ENCODE measurements around the gene SH2D3C.

Gene SH2D3C

GRCh38 chr9:127707766-127708165 is 70.7 kb downstream of the SH2D3C start:
- no peaks in the 10 kb centered on the region for H3K27me3 ChIP-seq (ENCODE audit: insufficient read depth, low read length)
- H3K27ac ChIP-seq (ENCODE audit: low read length): no peak overlapping the region
- H3K4me3 ChIP-seq (ENCODE audit: low read length): no peak overlapping the region
- H3K9ac ChIP-seq (ENCODE audit: low read depth, low read length): no peak overlapping the region
- H3K36me3 ChIP-seq (ENCODE audit: insufficient read depth, low read depth, low read length): no peaks in the 10 kb centered on the region
- H3K9me3 ChIP-seq (ENCODE audit: insufficient read depth, low read depth, low read length): no peaks in the 10 kb centered on the region
- 0 out of 2 replicates have a peak, but pooled peaks cover 5% of the 10 kb centered on the region for H3K4me1 ChIP-seq (ENCODE audit: insufficient read depth, low read length)

GRCh38 chr9:127706836-127707241 is 71.6 kb downstream of the SH2D3C start, which contains the start of gene CFAP157:
Gene CFAP157, plus strand, starts transcription at chr9:127706988. Its CDS starts 44 bp downstream, at chr9:127707032.
- Histone ChIP-seq H3K4me1 (ENCODE audit: insufficient read depth, low read length) (0 out of 2 replicates have a peak, but pooled peaks cover 5% of the 10 kb centered on the region), H3K4me3 (ENCODE audit: low read length) (no peak within 1 kb of the TSS), H3K9me3 (ENCODE audit: insufficient read depth, low read depth, low read length) (no peaks in the 10 kb centered on the region), H3K27me3 (ENCODE audit: insufficient read depth, low read length) (no peaks in the 10 kb centered on the region), H3K27ac (ENCODE audit: low read length) (no peak within 1 kb of the TSS), H3K36me3 (ENCODE audit: insufficient read depth, low read depth, low read length) (no peaks in the 10 kb centered on the region), H3K9ac (ENCODE audit: low read depth, low read length) (no peak within 1 kb of the TSS)

- no peak overlapping the region for H3K27ac ChIP-seq (ENCODE audit: low read length)
- no peaks in the 10 kb centered on the region for H3K9me3 ChIP-seq (ENCODE audit: insufficient read depth, low read depth, low read length)
- no peak overlapping the region for H3K4me3 ChIP-seq (ENCODE audit: low read length)
- H3K4me1 ChIP-seq (ENCODE audit: insufficient read depth, low read length): no peaks in the 10 kb centered on the region
- H3K27me3 ChIP-seq (ENCODE audit: insufficient read depth, low read length): no peaks in the 10 kb centered on the region
- no peaks in the 10 kb centered on the region for H3K36me3 ChIP-seq (ENCODE audit: insufficient read depth, low read depth, low read length)
- no peak overlapping the region for H3K9ac ChIP-seq (ENCODE audit: low read depth, low read length)
These were observed 72.7 kb downstream of the SH2D3C start for GRCh38 chr9:127705577-127706379.

- no peak overlapping the region for H3K27ac ChIP-seq (ENCODE audit: low read length)
- no peaks in the 10 kb centered on the region for H3K27me3 ChIP-seq (ENCODE audit: insufficient read depth, low read length)
- peaks cover 3% of the 10 kb centered on the region; the same call in 1 of the 2 replicates for H3K4me1 ChIP-seq (ENCODE audit: insufficient read depth, low read length)
- no peaks in the 10 kb centered on the region for H3K36me3 ChIP-seq (ENCODE audit: insufficient read depth, low read depth, low read length)
- H3K9ac ChIP-seq (ENCODE audit: low read depth, low read length): no peak overlapping the region
- H3K9me3 ChIP-seq (ENCODE audit: insufficient read depth, low read depth, low read length): no peaks in the 10 kb centered on the region
- no peak overlapping the region for H3K4me3 ChIP-seq (ENCODE audit: low read length)
These were observed 75.0 kb downstream of the SH2D3C start for GRCh38 chr9:127703289-127703946.

DNA sequence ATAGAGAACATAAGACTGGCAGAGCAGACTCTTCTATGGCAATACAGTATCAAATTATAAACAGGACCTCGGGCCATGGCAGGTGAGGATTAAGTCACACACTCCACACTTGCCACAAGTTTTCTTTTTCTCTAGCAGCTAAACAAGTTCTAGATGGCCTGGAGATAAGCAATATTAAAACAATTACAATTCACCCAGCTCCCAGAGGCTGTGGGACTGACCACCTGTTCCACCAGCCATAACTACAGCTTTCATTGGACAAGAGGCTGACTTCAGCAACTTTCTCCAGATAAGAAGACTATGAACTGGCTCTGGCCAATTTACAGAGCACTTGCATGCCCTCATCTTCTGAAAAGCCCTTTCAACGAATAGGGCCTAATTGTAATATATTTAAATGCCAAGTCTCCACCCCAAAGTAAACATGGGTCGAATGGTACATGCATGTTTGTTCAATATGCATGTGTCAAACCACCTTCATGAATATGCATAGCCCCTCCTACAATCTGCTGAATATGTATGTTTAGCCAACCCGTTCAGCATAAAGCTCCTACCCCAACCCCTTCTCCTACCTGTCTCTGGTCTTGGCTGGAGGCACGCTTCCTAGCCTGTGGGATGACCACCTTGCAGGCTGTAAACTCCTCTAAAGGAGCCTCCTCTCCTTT is 77.7 kb downstream of the SH2D3C start:
- no peaks in the 10 kb centered on the region for H3K36me3 ChIP-seq (ENCODE audit: insufficient read depth, low read depth, low read length)
- no peak overlapping the region for H3K4me3 ChIP-seq (ENCODE audit: low read length)
- H3K9ac ChIP-seq (ENCODE audit: low read depth, low read length): no peak overlapping the region
- H3K27ac ChIP-seq (ENCODE audit: low read length): no peak overlapping the region
- no peaks in the 10 kb centered on the region for H3K9me3 ChIP-seq (ENCODE audit: insufficient read depth, low read depth, low read length)
- H3K4me1 ChIP-seq (ENCODE audit: insufficient read depth, low read length): peaks cover 3% of the 10 kb centered on the region; the same call in 1 of the 2 replicates
- no peaks in the 10 kb centered on the region for H3K27me3 ChIP-seq (ENCODE audit: insufficient read depth, low read length)

GRCh38 chr9:127700140-127700539 is 78.3 kb downstream of the SH2D3C start:
- Histone ChIP-seq H3K9me3 (ENCODE audit: insufficient read depth, low read depth, low read length) (no peaks in the 10 kb centered on the region), H3K4me1 (ENCODE audit: insufficient read depth, low read length) (peaks cover 3% of the 10 kb centered on the region; the same call in 1 of the 2 replicates), H3K9ac (ENCODE audit: low read depth, low read length) (no peak overlapping the region), H3K27ac (ENCODE audit: low read length) (no peak overlapping the region), H3K4me3 (ENCODE audit: low read length) (no peak overlapping the region), H3K27me3 (ENCODE audit: insufficient read depth, low read length) (no peaks in the 10 kb centered on the region), H3K36me3 (ENCODE audit: insufficient read depth, low read depth, low read length) (no peaks in the 10 kb centered on the region)

- Histone ChIP-seq H3K27ac (ENCODE audit: low read length) (no peak overlapping the region), H3K27me3 (ENCODE audit: insufficient read depth, low read length) (no peaks in the 10 kb centered on the region), H3K4me1 (ENCODE audit: insufficient read depth, low read length) (peaks cover 3% of the 10 kb centered on the region; the same call in 1 of the 2 replicates), H3K36me3 (ENCODE audit: insufficient read depth, low read depth, low read length) (no peaks in the 10 kb centered on the region), H3K9ac (ENCODE audit: low read depth, low read length) (peak overlapping the region; percentile 54; the same call in 1 of the 2 replicates), H3K9me3 (ENCODE audit: insufficient read depth, low read depth, low read length) (no peaks in the 10 kb centered on the region), H3K4me3 (ENCODE audit: low read length) (peak overlapping the region; percentile 65; the same call in 1 of the 2 replicates)
These were observed 79.3 kb downstream of the SH2D3C start for GRCh38 chr9:127698985-127699670.

DNA sequence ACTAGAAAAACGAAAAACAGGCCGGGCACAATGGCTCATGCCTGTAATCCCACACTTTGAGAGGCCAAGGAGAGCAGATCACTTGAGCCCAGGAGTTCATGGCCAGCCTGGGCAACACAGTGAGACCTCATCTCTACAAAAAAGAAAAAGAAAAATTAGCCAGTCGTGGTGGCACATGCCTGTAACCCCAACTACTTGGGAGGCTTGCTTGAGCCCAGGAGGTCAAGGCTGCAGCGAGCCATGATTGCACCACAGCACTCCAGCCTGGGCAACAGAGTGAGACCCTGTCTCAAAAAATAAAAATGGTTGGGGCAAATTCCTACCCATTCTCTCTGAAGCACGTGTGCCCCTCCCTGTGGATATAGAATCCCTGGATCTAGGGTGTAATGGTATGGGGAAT is 80.1 kb downstream of the SH2D3C start:
- Histone ChIP-seq H3K27ac (ENCODE audit: low read length) (no peak overlapping the region), H3K4me1 (ENCODE audit: insufficient read depth, low read length) (peaks cover 3% of the 10 kb centered on the region; the same call in 1 of the 2 replicates)

GRCh38 chr9:127697575-127697974 is 80.9 kb downstream of the SH2D3C start:
- no peaks in the 10 kb centered on the region for H3K9me3 ChIP-seq (ENCODE audit: insufficient read depth, low read depth, low read length)
- H3K27ac ChIP-seq (ENCODE audit: low read length): no peak overlapping the region
- H3K4me1 ChIP-seq (ENCODE audit: insufficient read depth, low read length): peaks cover 3% of the 10 kb centered on the region; the same call in 1 of the 2 replicates

More for the DNA sequence above, 80.1 kb downstream of the SH2D3C start:
- H3K27me3 ChIP-seq (ENCODE audit: insufficient read depth, low read length): no peaks in the 10 kb centered on the region
- no peak overlapping the region for H3K9ac ChIP-seq (ENCODE audit: low read depth, low read length)
- H3K9me3 ChIP-seq (ENCODE audit: insufficient read depth, low read depth, low read length): no peaks in the 10 kb centered on the region
- no peak overlapping the region for H3K4me3 ChIP-seq (ENCODE audit: low read length)
- H3K36me3 ChIP-seq (ENCODE audit: insufficient read depth, low read depth, low read length): no peaks in the 10 kb centered on the region

GRCh38 chr9:127694890-127695720 is 83.4 kb downstream of the SH2D3C start:
- Histone ChIP-seq H3K4me3 (ENCODE audit: low read length) (no peak overlapping the region), H3K27me3 (ENCODE audit: insufficient read depth, low read length) (no peaks in the 10 kb centered on the region), H3K9ac (ENCODE audit: low read depth, low read length) (no peak overlapping the region), H3K4me1 (ENCODE audit: insufficient read depth, low read length) (peaks cover 3% of the 10 kb centered on the region; the same call in 1 of the 2 replicates), H3K36me3 (ENCODE audit: insufficient read depth, low read depth, low read length) (peaks cover 8% of the 10 kb centered on the region; the same call in 1 of the 2 replicates), H3K9me3 (ENCODE audit: insufficient read depth, low read depth, low read length) (no peaks in the 10 kb centered on the region), H3K27ac (ENCODE audit: low read length) (no peak overlapping the region)

More at GRCh38 chr9:127697575-127697974, 80.9 kb downstream of the SH2D3C start:
- H3K27me3 ChIP-seq (ENCODE audit: insufficient read depth, low read length): no peaks in the 10 kb centered on the region
- H3K36me3 ChIP-seq (ENCODE audit: insufficient read depth, low read depth, low read length): no peaks in the 10 kb centered on the region
- no peak overlapping the region for H3K4me3 ChIP-seq (ENCODE audit: low read length)
- H3K9ac ChIP-seq (ENCODE audit: low read depth, low read length): no peak overlapping the region
